NCI-H2029 (cell line): ENCODE measurements around the gene TMTC1.
"Not testable (repeated sequence)": the region's sequence is repeated elsewhere in the genome, so short reads cannot be mapped to it uniquely, and the experiment has no call there.

Source experiments
- DNase-seq: peaks from one replicate; lab custom pipeline; 2025; lab: John Stamatoyannopoulos, UW

The TMTC1 gene

DNA sequence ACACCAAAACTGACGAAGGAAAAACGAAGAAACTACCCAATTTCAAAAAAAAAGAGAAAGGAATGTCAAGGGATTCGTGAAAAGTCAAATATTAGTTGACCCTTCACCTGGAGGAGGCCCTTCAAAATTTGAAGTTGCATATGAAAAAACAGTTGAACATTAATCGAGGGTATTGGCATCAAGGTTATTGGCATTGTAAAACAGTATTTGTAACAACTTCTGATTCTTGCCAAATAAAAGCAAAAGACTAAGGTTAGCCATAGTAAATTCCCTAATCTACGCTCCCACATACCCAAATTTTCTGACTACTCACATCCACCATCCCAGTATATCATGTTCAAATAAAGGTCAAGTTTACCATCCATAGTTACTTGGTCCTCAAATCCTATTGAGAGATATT is 118.6 kb downstream of the TMTC1 start:
- DNase-seq: no peak

DNA sequence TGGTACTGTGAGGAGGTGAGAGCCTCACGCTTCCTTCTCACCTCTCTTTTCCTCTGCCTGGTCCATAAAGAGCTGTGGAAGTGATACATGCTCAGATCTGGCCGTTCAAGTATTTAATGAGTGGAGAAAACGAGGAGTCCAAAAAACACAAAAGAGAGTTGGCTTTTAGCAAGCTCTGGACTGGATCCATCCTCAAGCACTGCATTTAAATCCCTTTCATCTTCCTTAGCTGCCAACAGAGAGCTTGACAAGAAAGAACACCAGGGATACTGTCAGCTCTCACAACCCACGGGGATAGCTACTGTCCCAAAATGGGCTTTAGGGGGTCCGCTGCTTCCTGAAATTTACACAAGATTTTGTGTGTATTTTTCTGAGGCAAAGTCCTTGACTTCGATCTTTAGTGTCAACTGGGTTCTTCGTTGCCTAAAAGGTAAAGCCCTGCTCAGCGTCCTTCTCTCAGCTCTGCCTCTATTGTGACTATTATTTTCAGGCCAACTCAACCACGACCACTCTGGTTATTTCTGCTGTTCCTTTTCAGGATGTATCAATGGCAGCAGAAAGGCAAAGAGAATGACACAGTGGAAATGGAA is 120.9 kb downstream of the TMTC1 start:
- DNase-seq: no peak

DNA sequence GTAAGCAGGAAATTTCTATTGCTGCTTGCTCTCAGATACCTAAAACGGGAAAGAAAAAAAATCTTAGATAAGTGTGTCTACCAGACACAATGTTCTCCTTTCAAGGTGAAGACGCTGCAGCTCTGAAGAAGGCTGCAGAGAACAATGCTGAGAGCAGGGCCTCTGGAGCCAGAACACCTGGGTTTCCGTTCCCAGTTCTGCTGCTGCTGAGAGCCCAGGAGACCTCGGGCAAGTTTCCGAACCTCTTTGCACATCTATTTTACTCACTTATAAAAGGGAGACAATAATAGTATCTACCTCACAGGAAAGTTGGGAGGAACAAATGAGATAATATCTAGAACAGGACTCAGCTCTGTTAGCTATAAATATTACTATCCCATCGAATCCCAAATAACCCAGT is 122.9 kb downstream of the TMTC1 start:
- no peak for DNase-seq

DNA sequence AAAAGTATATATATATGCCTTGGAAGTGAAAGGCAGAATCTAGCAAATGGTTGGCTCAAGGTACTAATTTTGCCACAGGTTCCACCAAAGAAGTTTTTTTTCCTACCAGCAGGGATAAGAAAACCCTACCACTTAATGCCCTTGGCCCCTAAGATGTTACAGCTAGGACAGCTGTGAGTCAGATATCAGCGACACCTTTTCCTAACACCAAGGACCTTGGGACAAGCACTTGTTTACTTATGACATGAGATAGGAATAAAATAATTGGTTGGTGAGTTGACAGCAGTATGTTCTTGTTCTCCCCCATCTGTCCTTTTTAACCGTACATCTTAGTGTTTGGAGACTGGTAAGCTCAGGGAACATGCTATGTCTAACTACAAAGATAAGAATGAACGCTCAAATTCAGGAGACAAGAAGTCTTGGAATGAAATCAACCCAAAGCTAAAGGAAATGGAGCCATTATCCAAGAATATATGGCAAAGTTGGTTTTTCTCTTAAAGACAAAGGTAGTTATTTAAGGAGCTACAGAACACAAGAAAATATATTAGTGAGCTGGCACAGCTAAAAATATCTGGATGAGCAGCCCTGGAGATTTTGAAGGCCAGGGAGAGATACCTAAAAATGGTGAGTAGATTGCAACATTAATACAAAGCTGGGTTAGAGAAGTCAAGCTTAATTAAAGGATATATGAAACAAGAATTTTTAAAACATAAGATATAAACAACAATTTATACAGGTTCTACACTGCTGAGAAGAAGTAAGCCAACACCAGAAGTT is 126.8 kb downstream of the TMTC1 start:
- no peak for DNase-seq

DNA sequence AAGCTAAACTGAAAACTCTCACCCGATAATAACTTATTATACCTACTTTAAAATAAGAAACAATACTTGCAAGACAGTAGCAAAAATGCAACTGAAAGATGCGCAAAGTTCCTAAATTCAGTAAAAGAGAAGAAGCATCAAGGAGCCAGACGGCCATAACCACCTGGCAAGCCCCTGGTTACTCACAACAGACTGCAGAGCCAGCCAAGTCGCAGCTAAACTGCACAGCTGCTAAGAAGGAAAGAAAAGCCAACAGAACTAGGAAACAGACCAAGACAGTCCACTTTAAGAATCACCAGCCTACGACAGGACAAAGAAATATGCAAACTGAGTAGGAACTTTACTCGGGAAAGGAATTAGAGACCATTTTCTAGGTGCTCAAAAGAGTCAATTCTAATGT is 127.9 kb downstream of the TMTC1 start:
- DNase-seq: no peak

DNA sequence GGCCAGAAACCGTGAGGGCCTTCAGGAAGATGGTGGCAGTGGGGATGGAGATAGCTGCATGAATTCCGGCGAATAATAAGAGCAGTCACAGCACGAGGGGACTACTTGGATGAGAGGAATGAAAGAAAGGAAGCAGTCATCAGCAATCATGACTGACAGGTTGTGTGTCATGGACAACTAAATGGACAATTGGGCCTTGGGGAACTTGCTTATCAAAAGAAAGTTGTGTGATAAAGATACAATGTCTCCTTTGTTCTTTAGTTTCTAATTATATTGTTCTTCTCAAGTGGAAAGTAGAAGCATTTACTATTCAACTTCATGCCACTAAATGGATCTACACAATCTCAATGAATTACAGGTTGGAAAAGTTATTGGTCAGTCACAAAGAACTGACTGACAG is 130.5 kb downstream of the TMTC1 start:
- no peak for DNase-seq

DNA sequence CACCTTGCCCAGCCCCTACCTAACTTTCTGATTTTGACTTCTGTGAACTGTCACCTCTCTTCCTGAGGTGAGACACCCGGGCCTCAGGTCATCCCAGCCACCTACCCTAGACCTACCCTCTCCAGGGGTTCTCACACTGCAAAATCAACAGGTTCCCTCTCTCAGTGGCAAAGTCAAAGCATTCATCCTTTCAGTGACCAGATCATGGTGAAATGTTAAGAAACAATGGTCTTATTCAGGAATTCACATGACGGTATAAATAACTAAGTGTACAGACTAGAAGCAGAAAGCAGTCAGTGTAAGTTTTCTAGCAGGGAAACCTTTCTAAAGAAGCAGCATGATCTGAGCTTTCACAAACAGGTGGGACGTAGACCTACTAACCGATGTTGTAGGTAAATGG is 133.4 kb downstream of the TMTC1 start:
- no peak for DNase-seq

DNA sequence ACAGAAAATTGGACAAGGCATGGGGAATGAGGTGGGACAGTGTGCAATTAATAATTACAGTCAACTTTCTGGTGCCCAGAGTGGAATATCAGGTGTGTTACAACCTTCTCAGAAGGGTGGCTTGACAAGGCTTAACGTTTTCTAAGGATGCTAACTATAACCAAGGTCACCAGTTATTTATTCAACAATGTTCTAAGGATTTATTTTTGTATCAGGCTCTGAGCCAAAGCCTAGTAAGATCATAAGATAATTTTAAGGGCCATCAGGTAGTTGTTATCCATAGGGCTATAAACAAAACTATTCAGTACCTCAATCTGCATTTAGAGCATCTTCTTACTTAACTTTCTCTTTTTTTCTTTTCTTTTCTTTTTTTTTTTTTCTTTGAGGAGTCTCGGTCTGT is 134.0 kb downstream of the TMTC1 start:
- no peak for DNase-seq

DNA sequence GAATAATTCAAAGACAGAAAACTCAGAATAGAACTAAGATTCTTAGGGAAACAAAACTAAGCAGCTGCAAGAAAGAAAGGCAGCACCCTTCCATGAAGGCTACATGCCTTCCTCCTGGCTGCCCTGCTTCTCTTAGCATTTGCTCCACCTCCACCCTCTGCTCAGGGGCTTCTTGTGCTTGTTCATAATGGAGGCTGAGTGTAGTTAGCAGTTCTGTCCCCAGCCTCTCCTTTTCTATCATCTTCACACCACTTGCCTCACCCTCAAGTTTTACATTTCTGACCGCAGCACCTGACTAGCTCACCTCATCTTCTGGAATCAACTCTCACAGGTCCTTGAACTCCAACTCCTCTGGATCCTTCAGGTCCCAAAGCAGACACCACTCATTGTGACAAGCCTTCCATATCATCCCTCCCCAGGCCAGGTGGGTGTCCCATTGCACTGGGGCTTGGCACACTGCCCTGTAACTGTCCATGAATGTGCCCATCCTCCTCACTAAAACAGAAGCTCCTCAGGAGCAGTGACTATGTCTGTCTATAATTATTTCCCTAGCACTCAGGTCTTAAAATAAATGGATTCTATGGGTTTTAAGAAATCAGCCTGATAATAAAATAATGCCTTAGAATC is 139.1 kb downstream of the TMTC1 start:
- DNase-seq: no peak

DNA sequence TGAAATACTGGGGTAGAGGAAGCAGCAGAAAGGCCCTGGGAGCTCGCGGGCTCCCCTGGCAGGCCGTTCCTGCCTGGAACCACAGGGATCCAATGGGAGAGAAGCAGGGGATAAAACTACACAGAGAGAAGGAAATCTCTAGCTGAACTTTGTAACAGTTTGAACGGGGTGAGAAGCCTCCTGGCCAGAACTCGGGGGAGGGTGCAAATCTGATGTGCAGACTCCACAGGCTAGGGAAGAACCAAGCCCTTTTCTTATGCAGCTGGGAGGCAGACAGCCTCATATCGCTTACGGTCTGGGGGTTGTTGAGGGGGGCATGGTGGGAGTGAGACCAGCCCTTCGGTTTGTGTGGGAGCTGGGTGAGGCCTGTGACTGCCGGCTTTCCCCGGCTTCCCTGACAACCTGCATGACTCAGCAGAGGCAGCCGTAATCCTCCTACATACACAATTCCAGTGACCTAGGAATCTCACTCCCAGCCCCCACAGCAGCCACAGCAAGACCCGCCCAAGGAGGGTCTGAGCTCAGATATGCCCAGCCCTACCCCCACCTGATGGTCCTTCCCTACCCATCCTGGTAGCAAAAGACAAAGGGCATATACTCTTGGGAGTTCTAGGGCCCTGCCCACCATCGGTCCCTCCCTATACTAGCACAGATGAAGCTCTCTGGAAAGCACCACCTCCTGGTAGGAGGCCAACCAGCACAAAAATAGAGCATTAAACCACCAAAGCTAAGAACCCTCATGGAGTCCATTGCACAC is 143.0 kb downstream of the TMTC1 start:
- no peak for DNase-seq

DNA sequence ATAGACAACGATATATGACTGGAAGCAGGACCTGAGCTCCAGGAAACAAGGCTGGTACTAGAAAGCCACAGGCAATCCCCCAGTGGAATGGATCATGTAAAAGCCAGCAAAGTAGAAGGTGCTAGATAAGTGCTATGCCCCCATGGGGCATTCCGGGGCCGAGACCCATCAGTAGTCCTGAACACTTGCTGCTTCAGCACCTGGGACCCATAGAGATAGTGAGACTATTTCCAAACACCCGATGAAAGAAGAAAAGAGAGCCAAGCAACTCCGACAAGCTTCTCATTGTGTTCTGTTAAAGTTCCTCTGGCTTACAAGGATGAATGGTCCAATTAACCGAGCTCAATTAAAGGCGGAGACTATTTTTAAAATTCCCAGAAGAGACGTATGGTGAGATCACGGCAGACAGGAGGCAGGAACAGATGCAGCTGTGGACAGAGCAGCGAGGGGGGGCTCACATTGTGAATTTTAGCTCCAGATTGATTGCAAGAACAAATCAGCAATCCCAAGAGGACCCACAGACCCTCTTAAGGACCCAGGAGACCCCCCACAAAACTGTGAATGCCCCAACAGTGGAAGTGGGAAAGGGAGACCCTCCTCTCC is 143.7 kb downstream of the TMTC1 start:
- no peak for DNase-seq

DNA sequence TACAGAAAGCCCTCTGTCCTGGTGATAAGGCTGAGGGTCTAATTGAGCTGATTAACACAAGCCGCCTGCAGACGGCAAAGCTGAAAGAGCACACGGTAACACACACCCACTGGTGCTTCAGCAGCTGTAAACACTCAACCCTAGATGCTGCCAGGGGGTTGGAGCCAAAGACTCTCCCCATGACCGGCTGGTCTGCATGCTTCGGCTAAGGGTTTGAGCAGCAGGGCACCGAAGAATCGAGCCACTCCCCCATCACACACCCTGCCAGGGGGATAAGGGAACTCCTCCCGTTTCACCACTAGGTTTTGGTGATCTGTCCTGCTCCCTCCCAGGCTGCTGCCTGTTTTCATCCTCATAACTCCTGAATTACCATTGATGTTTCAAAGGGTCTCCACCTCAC is 145.2 kb downstream of the TMTC1 start:
- DNase-seq: no peak

DNA sequence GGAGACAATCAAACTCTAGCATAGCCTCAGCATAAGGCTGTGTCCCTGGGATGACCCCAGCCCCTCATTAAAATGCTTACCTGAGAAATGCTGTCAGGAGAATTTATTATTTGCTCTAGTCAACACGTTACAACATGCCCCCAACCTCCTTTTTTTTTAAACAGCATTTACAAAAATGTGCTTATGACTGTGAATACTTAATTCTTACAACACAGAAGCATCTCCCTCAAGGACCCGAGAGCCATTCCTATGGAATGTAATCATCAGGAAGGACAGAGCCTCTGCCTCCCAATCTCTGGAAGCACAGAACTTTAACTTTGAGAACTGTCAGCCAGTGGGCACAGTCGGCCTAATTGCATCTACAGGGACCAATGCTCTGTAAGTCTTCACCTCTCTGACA is 149.7 kb downstream of the TMTC1 start:
- no peak for DNase-seq

DNA sequence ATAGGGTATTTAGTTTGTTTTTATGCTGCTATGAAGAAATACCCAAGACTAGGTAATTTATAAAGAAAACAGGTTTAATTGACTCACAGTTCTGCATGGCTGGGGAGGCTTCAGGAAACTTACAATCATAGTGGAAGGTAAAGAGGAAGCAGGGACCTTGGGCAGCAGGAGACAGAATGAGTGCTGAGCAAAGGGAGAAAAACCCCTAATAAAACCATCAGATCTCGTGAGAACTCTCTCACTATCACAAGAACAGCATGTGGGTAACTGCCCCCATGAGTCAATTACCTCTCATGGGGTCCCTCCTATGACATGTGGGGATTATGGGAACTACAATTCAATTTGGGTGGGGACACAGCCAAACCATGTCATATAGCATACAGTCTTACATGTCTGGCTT is 153.6 kb downstream of the TMTC1 start:
- DNase-seq: not testable (repeated sequence)

DNA sequence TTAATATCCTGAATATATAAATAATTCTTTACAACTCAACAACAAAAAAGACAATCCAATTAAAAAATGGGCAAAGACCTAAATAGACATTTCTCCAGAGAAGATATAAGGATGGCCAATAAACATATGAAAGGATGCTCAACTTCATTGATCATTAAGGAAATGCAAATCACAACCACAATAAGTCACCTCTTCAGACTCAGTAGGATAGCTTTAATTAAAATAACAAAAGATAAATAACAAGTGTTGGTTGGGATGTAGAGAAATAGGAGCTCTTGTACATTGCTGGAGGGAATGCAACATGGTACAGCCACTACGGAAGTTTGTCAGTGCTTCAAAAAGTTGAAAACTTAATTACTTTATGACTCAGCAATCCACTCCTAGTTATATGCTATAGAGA is 156.5 kb downstream of the TMTC1 start:
- no peak for DNase-seq

DNA sequence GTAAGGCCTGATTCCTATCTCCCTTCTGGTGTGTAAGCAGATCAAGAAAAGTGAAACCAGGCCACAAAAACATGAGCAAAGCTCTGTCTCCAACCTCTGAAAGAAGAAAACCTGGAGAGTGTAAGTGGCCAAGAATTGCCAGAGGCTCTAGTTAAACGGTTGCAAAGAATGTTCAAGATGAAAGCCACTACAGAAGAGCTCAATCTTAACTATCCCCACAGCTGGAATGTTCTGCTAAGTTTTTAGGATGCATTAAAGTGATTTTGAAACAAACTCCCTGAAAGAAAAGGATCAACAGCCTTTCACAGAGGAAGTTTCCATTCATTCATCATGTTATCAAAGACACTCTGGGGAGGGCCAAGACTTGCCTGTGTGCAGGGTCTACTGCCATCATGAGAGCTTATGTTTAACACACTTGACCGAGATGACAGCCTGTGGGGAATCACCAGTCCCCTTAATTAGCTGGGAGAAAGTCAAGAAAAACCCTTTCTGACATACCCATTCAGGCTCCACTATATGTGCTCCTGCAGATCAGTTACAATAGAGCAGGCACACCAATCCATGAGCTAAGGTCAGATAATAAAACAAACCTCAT is 158.3 kb downstream of the TMTC1 start:
- DNase-seq: no peak

DNA sequence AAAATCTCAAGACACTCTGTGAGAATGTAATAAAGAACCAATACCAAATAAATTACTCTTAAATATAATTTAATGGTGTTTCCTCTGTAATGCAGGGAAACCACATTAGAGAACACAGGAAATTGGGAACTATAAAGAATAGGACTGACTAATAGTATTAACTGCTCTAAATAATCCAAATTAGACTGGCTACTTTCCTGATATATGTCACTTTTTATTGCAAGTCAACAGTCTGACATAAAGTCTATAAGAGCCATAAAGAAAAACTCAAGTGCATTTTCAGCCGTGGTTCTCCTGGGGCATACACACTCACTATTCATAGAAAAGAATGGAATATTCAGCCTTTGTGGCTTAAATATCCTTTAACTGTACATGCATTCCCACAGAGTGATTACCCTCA is 161.5 kb downstream of the TMTC1 start:
- DNase-seq: no peak

DNA sequence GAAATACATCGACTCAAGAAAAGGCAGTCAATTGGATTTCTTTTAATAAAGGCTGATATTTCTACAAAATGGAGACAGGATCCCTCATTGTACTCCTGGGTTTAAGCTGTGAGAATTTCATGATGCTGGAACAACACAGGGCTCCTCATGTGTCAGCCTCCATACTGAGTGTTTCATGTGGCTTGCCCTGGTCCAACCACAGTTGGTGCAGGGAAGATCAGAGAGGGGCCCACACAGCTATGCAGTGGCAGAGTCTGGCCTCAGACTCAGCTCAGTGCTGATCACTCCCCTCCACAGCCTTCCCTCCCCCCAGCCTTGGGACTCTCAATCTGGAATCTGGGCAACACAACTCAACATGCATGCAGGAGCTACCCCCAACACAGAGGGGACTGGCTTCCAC is 163.7 kb downstream of the TMTC1 start:
- no peak for DNase-seq

DNA sequence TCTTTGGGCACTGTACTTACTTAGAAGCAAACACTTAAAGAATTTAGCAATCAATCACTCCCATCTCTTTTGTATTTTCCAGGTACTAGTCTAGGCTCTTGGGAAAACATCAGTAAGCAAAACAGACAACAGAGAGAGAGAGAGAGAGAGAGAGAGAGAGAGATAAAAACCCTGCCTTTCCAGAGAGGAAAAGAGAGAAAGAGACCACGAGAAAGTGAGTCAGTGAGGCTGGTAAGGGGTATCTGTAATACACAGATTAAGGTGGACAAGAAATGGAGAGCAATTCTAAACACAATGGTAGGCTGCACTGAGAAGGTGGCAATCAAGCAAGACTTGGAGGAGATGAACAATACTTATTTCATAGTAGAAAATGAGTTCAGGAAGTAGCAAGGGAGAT is 166.3 kb downstream of the TMTC1 start:
- no peak for DNase-seq

DNA sequence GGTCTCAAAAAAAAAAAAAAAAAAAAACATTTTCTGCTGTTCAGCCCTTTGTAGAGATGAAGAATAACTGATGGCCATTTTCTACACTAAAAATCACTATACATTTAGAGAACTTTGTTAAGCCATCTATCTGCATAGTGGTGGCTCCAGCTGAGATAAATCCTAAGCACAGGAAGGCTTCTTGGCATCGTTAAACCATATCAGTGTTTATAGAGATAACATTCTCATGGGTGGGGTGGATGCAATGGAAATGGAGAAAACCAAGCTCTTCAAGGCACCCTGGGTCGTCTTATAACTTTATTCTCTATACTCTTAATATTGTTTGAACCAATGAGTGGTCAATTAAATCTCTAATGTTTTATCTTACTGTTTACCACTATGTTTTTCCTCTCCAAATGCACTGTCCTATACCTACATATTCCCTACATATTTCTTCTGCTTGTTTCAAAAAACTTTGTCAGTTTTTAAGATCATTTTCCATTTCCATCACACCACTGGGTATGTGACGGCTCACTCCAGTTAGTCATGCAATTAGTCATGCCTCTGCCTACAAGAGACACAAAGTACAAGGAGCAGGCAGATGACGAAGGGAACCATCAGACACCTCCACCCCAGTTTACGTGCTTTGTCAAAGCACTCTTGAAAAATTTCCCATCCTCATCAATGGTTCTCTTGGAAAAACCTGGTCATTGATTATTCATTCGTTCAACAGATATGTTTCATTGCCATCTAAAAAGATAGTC is 166.9 kb downstream of the TMTC1 start:
- no peak for DNase-seq

DNA sequence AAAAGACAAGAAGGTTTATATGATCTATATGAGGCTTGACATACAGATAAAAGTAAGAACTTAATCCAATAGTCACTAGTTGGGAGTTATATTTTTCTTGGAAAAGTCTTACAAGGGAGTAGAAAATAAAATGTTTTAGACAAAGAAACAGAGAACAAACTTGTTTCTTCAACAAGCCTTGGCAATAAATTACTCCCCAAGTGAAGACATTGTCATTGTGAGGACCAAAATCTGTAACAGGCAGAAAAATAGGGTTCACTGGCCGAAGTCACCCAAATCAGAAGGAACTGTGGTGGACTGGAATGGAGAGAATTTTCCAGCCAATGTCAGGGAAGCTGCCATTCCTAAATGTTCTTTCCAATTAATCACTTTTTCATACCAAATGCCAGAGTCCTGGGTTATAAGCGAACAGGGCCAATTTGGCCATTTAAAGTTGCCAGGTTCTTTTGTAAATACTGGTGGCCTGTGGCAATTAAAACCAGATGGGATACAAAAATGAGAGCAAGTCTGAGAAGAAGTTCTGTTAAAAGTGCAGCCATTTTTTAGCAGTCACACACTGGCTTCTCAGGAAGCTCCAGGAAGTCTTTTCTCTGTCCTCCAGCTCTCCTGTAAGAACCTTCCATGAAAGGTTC is 168.9 kb downstream of the TMTC1 start:
- DNase-seq: no peak
